ENCODE results near the gene DENND2C.
A peak's percentile ranks its signal among the peaks of the same experiment; 100 is the strongest.

Gene DENND2C, protein sequence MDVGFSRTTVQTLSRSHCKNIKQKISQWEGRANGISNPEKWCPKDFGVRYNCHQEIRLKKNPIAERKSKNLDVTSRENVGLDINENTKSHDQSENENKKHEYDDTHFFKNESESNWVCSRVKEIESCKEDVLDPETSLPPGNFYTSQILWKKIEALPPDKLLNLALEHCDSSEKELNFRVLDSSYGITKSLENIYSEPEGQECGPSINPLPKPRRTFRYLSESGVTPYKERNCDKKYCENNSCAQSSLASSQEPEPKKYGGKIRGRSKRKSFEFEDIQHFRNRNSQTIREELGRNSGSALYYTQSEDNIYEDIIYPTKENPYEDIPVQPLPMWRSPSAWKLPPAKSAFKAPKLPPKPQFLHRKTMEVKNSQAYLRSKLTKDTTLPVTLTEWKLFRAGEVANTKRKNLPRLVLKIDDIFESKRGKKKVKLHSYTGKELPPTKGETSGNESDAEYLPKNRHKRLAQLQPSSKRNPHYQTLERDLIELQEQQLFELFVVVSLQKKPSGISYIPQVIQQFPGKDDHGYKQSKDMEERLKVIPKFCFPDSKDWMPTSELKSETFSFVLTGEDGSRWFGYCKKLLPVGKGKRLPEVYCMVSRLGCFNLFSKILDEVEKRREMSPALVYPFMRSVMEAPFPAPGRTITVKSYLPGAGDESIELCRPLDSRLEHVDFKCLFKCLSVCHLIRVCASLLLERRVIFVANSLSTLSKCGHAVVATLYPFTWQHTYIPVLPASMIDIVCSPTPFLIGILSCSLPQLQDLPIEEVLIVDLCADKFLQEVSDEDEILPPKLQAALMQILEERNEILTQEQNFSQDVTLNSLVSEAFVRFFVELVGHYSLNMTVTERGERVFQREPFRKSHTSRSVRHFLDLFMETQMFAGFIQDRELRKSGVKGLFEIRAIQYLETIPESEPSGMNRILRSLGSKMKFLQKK

GRCh38 chr1:114669562-114670082 is at the start of gene DENND2C:
Gene DENND2C (minus strand): TSS chr1:114670049. CDS start chr1:114625984, 44,065 bp downstream.
- no peak for DNase-seq (ENCODE audit: insufficient read length, low spot score)
- no peak for FAIRE-seq

DNA sequence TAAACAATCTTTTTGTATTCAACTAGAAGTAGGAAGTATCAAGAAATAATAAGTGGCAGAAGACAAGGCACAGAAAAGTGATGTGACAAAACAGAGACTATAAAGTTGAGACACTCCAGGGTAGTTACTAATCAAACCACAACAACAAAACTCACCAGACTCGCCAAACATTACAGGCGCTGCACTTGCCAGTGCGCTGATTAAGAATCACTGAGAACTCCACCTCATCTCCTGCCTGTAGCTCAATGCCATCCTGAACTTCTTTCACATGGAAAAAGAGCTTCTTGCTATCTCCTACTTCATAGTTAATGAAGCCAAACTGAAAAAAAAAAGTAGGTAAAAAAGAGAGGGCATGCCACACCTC is 49.6 kb upstream of the DENND2C start:
- no peak for FAIRE-seq
- no peak for DNase-seq (ENCODE audit: insufficient read length, low spot score)

DNA sequence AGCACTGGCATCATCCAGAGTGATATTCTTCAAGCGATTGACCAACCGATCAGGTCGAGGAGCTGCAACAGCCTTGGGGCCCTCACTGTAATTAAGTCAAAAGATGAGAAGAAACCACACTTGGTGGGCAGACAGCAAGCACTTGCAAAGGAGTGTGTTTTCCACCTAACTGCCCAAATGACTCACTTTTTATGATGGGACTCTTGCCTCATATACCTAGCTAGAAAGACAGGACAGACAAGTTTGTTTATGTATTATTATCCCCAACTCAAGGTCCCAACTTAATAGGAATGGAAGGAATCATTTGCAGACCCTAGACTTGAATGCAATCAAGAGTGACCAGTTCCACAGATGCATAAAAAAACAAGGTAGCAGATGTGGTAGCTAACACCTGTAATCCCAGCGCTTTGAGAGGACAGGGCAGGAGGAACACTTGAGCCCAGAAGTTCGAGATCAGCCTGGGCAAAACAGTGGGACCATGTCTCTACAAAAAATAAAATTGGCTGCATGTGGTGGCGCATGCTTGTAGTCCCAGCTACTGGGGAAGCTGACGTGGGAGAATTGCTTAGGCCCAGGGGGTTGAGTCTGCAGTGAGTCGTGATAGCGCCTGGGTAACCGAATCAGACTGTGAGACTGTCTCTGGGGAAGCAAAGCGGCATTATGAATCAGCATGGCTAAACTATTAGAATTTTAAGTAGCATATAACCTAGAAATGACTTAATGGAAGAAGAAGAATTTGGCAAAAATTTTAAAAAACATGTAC is 49.0 kb upstream of the DENND2C start:
- no peak for FAIRE-seq
- DNase-seq (ENCODE audit: insufficient read length, low spot score): no peak

- DNase-seq (ENCODE audit: insufficient read length, low spot score): peak; percentile 64
- FAIRE-seq: no peak
Measured at GRCh38 chr1:114716304-114717170, 46.7 kb upstream of the DENND2C start, which contains the start of gene NRAS. Gene NRAS (minus strand): TSS chr1:114716771. CDS start chr1:114716160, 611 bp downstream.

GRCh38 chr1:114715952-114716303 is 46.1 kb upstream of the DENND2C start:
- FAIRE-seq: no peak
- no peak for DNase-seq (ENCODE audit: insufficient read length, low spot score)

DNA sequence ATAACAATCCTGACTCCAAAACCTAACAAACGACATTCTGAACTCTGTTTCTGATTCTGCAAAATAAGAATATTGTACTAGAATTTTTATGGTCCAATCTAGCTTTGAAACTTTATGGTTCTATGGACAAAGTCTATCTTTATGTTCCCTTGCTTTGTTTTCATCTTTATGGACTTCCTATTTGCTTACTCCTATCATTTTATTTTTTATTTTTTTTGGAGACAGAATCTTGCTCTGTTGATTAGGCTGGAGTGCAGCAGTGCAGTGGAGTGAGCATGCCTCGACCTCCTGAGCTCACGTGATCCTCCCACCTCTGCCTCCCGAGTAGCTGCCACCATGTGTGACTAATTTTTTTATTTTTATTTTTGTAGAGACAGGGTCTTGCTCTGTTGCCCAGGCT is 43.1 kb upstream of the DENND2C start:
- DNase-seq (ENCODE audit: insufficient read length, low spot score) (no peak), FAIRE-seq (no peak)

GRCh38 chr1:114710360-114710759 is 40.5 kb upstream of the DENND2C start:
- FAIRE-seq (no peak), DNase-seq (ENCODE audit: insufficient read length, low spot score) (no peak)

- DNase-seq (ENCODE audit: insufficient read length, low spot score) (no peak), FAIRE-seq (no peak)
Measured at GRCh38 chr1:114707604-114708003, 37.8 kb upstream of the DENND2C start.

DNA sequence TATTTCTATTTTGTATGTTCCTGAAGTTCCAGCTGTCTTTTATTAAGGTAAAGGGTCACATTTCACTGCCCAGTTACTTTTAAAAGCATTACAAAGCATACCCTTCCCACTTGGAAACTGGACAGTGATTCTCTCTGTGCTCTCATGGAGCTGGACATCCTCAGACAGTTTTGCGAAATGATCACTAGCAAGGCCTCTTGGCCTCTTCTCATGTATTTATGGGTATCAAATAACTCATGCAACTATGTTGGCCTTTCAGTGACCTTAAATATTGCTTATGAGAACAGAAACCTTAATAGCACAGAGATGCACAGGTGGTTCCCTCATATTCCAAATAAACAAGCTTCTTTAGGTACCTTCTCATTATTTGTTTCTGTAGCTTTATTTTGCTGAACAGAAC is 33.4 kb upstream of the DENND2C start:
- FAIRE-seq: no peak
- DNase-seq (ENCODE audit: insufficient read length, low spot score): no peak

GRCh38 chr1:114702737-114703136 is 32.9 kb upstream of the DENND2C start:
- no peak for DNase-seq (ENCODE audit: insufficient read length, low spot score)
- FAIRE-seq: no peak

DNA sequence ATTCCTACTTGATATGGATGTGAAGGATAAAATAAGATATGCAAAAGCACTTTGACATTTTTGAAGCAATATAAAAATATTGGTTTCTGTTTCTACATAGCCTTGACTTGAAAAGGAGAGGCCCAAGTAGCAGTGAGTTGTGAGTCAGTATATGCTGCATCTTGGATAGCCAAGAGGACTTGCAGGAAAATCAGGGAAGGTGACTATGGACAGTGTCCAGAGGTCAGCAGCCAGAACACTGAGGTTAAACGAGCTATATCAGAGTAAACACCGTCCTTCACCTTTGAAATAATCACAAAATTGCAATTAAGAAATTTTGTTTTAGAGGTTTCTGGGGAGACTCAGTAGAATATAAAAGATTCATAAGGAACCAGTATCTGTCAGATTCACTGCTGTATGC is 32.1 kb upstream of the DENND2C start:
- FAIRE-seq (no peak), DNase-seq (ENCODE audit: insufficient read length, low spot score) (no peak)

DNA sequence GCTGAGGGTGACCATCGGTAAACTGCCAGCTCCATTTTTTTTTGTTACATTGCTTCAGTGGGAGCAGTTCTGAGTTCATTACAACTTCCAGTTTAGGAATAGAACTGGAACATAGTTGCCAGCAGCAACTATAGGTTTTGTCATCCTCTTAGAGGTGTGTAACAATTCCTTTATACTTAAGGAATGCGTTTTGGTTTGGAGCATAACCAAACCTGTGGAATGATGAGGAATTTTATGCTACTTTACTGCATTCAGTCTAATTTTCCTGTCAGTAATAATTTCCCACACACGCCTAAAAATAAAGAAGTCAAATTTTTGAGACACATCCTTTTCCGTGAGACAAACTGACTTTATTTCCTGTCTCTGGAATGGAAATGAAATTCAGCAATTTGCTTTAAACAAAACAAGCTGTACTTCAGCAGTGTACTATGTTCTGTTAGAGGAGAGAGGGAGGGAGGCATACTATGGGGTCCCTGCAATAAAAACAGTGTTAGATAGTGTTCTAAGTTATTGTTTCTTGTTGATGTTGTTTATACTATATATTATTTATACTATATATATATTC is 30.3 kb upstream of the DENND2C start:
- FAIRE-seq (no peak), DNase-seq (ENCODE audit: insufficient read length, low spot score) (no peak)

DNA sequence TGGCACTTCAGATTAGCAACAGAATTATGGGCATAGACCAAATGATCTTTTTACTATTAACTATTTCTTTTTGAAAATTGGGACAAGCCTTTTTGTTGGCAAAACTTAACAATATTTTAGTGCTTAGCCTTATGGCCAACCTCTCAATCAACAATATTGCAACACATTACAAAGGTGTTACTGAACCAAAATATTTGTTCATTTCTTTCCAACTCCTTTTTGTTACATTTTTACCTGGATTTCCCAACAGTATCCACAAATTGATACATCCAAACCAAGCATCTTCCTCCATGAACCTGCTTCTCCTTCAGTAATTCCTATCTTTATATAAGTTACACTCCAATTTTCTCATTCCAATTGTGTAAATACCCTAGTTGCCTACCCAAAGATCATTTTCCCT is 27.0 kb upstream of the DENND2C start:
- no peak for FAIRE-seq
- no peak for DNase-seq (ENCODE audit: insufficient read length, low spot score)

DNA sequence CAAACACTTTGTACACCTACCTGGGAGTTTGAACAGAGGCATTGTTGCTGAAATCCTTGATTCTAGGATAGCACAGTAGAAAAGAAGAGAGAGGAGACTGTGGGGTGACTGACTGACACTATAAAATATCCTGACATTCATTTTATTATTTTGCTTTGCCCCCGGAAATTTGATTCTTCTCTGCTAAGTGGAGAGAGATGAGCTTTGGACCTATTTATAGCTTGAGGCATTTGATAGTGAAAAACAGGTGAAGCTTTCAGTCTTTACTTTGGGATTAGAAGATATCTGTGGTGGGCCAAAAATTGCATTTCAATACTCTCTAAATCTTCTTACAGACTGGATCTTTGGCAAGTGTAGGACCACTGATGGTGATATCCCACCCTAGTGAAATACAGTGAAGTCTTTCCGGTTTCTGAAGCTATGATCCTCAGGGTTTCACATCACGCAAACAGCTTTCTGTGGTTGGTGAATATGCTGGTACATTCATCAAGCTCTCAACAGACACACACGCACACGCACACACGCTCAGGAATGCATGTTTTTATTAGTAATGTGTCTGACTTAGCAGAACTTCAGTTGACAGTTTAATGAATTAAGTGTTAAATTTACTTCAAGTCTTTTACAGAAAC is 25.7 kb upstream of the DENND2C start, which contains the start of gene AMPD1:
TSS of gene AMPD1 (minus strand) at position 117 of the 629 bp plus-strand sequence. CDS start at position 42, 75 bp downstream.
- no peak for FAIRE-seq

DNA sequence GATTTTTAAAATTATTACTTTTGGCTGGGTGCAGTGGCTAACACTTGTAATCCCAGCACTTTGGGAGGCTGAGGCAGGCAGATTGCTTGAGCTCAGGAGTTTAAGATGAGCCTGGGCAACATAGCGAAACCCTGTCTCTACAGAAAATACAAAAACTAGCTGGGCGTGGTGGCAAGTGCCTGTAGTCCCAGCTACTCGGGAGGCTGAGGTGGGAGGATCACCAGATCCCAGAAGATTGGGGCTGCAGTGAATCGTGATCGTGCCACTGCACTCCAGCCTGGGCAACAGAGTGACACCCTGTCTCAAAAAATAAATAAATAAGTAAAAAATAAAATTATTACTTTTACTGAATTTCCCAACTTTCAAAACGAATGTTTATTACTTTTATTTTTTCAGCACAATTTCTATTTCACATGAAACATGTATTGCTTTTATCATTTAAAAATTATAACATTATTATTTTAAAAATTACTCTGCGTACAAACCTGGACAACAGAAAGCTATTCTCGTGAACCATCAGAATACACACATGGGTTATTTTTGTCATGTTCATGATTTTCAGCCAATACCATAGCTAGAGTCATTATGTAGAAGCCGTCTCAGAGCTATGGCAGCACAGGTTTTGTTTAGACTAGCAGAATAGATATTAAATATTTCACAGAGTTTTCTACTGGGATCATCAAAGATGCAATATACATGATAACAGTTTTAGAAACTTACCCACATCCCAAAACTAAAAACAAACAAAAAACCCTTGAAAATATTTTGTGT is 24.9 kb upstream of the DENND2C start:
- DNase-seq (ENCODE audit: insufficient read length, low spot score) (no peak), FAIRE-seq (no peak)

More for the DNA sequence above, 25.7 kb upstream of the DENND2C start, which contains the start of gene AMPD1:
- no peak for DNase-seq (ENCODE audit: insufficient read length, low spot score)

GRCh38 chr1:114692947-114693346 is 23.1 kb upstream of the DENND2C start:
- FAIRE-seq: no peak
- no peak for DNase-seq (ENCODE audit: insufficient read length, low spot score)

DNA sequence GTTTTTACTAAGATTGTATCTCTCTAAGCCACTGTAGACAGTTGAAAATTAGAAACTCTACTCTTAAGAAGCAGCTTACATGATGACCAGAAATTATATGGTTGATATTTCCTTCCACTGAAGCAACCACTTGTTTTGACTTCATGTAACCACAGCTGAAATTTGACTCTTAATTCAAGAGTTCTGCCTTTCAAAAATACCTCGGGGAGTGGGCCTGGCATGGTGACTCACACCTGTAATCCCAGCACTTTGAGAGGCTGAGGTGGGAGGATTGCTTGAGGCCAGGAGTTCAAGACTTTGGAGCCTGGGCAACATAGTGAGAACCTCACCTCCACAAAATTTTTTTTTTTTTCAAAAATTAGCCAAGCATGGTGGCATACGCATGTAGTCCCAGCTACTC is 21.2 kb upstream of the DENND2C start:
- DNase-seq (ENCODE audit: insufficient read length, low spot score) (no peak), FAIRE-seq (no peak)

GRCh38 chr1:114690148-114690547 is 20.3 kb upstream of the DENND2C start:
- no peak for FAIRE-seq
- no peak for DNase-seq (ENCODE audit: insufficient read length, low spot score)

All from HTR-8/SVneo (cell line).